Loucy (cell line): Measurements from ENCODE around the gene GRHPR.
A peak's percentile ranks its signal among the peaks of the same experiment; 100 is the strongest.

Experiments used
- CTCF ChIP-seq: fragments of 200-600 bp; sonication (generic); conservative IDR thresholded peaks from 2 replicates; pipeline ENCODE4 v1.5.1; 2014; ENCODE audit warnings: mild to moderate bottlenecking, antibody characterized with exemption, low read length
- EZH2phosphoT487 ChIP-seq: fragments of 200-600 bp; IDR thresholded peaks from 2 replicates; pipeline ENCODE4 v1.6.1; 2018; ENCODE audit warnings: antibody characterized with exemption, mild to moderate bottlenecking, moderate library complexity, borderline replicate concordance

GRCh38 chr9:37407468-37407867, 15.0 kb upstream of the GRHPR start:
- TF ChIP-seq CTCF (peak; percentile 66), EZH2phosphoT487 (no peak)
